Fibroblast of mammary gland (primary cell): ENCODE results near the gene FTCD.

Experiments used
- DNase-seq: peaks from one replicate; pipeline ENCODE4 v3.0.0-alpha.2; 2010; ENCODE audit warnings: low read depth
- H3K4me3 ChIP-seq: 2 replicates; pipeline ENCODE4 v1.5.1; 2011; ENCODE audit warnings: low read depth, mild to moderate bottlenecking, low read length, moderate library complexity; ENCODE audit not compliant: control insufficient read depth
- CTCF ChIP-seq: conservative IDR thresholded peaks from 2 replicates; pipeline ENCODE4 v1.5.1; 2011; ENCODE audit warnings: low read depth, low read length, inconsistent platforms; ENCODE audit not compliant: control insufficient read depth, insufficient read depth

FTCD gene

GRCh38 chr21:46131588-46131837 lies 23.9 kb downstream of the FTCD start:
- peak; percentile 54 for DNase-seq
- no peak overlapping the region for H3K4me3 ChIP-seq
- TF ChIP-seq CTCF, result no peak

GRCh38 chr21:46130831-46131587 lies 24.4 kb downstream of the FTCD start:
- no peak for TF ChIP-seq CTCF
- peak; percentile 63 for DNase-seq
- no peak overlapping the region for H3K4me3 ChIP-seq

DNA sequence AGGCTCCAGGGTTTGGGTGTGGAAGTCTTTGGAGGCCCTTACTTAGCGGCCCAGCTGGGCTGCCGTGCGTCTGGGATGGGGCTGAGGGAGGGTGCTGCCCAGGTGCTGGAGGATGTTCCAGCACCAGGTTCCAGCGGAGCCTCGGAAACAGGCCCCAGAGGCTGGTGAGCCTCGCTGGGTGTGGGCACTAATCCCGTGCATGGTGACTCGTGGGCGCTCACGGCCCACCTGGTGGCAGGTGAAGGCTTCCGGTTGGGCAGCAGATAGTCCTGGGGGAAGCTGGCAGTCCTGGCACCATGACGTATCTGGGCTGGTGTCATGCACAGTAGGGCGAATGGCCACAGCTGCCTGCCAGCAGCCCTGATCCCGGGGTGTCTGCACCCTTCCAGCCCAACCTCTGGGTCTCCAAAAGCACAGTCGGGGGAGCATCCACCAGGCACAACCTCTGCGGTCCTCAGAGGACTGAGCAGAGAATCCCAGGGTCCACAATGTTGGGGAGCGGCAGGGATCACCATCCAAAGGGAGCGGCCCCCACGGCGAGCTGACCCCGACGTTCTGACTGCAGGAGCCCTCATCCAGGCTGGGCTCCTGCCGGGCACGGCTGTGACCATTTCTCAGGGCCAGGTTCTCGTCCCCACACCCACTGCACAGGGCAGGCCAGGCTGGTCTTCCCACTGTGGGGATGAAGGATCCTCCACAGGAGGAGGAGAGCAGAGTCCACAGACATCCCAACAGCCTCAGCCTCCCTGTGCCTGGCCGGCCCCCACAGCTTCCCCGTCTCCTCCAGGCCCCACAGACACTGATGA lies 25.3 kb downstream of the FTCD start:
- no peak for TF ChIP-seq CTCF
- no peak overlapping the region for H3K4me3 ChIP-seq

DNA sequence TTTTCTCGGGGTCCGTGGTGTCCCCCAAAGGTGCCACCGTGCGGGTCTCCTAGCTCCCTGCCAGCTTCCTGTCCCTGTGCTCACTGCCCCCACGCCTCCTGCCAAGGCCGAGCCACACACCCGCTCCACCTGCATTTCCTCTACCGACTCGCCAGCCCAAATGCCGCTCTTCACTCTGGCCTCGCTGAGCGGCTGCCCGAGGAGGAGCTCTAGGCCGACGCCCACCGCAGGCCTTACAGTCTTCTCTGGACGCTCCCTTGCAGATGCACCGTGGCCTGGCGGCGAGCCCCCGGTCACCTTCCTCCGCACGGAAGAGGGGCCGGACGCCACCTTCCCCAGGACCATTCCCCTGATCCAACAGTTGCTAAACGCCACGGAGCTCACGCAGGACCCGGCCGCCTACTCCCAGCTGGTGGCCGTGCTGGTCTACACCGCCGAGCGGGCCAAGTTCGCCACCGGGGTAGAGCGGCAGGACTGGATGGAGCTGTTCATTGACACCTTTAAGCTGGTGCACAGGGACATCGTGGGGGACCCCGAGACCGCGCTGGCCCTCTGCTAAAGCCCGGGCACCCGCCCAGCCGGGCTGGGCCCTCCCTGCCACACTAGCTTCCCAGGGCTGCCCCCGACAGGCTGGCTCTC lies 26.3 kb downstream of the FTCD start:
- no peak overlapping the region for H3K4me3 ChIP-seq
- TF ChIP-seq CTCF, result no peak
- DNase-seq, result peak; percentile 32

More for the DNA sequence above, 25.3 kb downstream of the FTCD start:
- DNase-seq, result peak; percentile 19

GRCh38 chr21:46128106-46128932 lies 27.1 kb downstream of the FTCD start:
- H3K4me3 ChIP-seq, result no peak overlapping the region

More at GRCh38 chr21:46128106-46128932, 27.1 kb downstream of the FTCD start:
- DNase-seq, result peak; percentile 82
- TF ChIP-seq CTCF, result no peak
